Stimulated activated CD8-positive, alpha-beta memory T cell treated with anti-CD3 and anti-CD28 coated beads, Interleukin-4, amount 100 ng/mL, for 1 hour (primary cell): ENCODE results near the gene ITGB1.
A peak's percentile ranks its signal among the peaks of the same experiment; 100 is the strongest.
"Not testable (repeated sequence)": the region's sequence is repeated elsewhere in the genome, so short reads cannot be mapped to it uniquely, and the experiment has no call there.

Experiments used
- DNase-seq, 2 donors: peaks; one replicate each; pipeline ENCODE4 v3.0.0-alpha.2; 2020; ENCODE audit warnings: low read depth in 2 of 2, low spot score in 1 of 2

ITGB1 gene

DNA sequence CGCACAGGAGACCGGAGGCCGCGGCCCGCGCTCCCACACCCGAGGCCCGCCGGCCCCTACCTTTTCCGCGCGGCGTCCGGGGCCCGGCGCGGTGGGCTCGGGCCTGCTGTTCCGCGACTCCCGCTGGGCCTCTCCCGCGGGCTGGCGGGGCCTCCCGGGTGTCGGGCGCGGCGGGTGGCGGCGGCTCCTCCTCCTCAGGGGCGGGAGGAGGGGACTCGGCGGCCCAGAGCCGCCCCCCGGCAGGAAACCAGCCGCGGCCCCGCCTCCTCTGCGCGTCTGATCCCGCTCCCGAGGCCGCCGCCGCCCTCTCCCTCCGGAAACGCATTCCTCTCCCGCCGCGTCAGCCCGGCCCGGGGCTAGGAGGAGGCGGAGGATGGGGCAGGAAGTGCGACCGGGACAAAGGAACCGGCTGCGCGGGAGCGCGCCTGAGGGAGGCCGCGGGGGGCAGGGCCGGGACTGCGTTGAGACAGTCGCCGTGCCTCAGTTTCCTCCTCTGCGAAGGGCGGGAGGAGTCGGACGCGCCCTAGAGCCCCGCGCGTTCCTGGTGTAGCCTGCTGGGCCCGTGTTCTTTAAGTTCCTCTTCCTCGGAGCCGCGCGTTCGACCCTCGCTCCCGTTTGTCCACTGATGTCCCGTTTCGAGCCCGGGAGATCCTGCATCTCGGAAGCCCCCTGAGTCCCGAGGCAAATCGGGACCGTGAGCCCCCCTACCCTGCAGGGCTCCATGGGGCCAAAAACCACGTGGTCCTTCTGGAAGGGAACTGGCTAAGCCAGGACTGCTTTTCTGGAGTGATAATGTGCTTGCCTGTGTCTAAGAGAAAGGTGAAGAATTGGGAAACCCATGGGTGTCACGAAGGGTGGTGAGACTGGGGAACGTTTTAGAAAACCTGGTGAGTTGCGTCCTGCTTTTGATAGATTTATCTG is at the start of gene ITGB1:
ITGB1 (minus strand) TSS at position 146 of the 921 bp plus-strand sequence. CDS start 22,672 bp downstream, outside the sequence.
- peak; percentile 49 to 69 for DNase-seq

DNA sequence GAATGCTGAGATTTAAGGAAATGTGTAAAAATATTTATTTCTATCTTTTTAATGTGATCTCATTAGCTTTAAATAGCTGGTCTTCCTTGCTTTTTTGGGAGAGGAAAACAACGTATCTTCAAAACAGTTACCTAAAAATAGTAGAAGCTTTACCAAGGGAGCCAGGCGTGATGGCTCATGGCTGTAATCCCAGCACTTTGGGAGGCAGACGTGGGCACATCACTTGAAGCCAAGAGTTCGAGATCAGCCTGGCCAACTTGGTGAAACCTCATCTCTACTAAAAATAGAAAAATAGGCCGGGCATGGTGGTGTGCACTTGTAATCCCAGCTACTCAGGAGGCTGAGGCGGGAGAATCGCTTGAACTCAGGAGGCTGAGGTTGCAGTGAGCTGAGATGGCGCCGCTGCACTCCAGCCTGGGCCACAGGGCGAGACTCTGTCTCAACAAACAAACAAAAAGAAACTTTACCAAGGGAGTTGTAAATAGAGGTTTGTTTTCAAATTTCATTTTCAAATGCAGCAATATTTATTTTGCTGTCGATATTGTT is 48.4 kb upstream of the ITGB1 start:
- no peak for DNase-seq

DNA sequence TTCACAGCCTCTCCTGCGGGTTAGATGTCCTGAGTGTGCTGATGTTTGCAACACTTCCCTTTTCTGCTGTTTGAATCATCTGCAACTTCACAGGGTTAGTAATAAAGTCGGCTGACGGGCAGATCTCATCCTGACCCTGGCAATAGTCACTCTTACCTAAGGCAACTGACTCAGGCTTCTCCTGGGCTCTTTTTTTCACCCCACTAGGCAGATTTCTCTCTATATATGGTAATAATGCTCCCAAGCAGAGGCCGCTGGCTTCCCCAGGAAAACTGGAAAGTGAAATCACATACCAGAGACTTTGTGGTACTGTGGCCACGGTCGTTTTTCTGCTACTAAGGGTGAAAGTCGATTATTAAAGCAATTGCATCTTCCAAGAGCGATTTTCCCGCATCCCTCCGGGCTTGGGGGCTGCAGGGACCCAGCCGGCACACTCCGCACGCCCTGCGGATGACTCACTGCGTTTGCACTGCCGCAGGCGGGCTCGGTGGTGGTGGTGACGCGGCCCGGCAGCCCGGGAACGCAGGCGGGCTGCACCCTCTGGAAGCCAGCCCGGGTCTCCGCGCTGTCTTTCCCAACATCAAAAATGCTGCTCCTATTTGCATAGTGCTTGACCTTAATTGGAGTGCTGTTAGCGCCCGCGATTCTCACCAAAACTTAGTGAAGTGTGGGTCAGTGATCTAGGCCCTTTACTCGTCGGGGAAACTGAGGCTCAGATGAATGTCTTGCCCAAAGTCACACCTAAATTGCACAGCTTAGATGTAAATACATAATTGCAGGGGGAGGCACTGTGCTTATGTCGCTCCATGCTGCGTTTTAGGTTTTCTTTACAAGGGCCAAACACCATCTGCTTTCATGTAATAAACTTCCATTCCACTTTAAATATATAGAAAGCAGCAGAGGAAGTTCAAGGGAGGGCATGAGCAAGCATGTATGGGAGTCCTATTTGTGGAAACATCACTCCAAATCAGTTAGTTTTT is 47.6 kb upstream of the ITGB1 start:
- no peak for DNase-seq

DNA sequence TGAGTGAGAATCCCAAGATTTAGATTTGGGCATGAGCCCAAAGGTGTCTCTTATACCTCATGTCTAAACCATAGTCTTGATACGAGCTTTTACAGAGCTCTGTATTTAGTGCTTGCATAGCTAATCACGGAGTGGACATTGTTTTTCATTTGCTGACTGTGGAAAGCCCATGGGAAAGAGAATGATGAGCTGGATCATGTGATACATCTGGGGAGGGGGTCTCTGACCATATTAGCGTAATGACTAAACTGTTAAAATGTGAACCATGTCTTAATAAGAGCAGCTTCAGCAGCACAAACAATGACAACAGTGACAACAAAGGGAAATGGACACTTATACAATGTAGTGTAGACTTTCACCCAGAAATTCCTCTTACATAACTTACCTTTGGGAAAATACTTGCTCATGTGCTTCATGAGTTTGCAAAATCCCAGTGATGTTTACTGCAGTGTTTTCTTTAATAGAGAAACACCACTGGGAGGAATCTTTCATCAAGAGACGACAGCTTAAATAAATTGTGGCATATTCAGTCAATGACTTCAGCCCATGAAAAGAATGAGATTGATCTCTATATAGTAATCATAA is 44.0 kb upstream of the ITGB1 start:
- DNase-seq, result no peak

DNA sequence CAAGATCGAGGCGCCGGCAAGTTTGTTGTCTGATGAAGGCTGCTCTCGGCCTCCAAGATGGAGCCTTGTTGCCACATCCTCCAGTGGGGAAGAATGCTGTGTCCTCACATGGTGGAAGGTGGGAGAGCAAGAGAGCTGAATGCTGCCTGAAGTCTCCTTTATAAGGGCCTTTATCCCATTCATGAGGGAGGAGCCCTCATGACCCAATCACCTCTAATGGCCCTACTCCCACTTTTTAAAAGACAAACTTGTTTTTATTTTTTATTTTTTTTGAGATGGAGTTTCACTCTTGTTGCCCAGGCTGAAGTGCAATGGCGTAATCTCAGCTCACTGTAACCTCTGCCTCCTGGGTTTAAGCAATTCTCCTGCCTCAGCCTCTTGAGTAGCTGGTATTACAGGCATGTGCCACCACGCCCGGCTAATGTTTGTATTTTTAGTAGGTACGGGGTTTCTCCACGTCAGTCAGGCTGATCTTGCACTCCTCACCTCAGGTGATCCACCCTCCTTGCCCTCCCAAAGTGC is 40.1 kb upstream of the ITGB1 start:
- DNase-seq, result not testable (repeated sequence)

DNA sequence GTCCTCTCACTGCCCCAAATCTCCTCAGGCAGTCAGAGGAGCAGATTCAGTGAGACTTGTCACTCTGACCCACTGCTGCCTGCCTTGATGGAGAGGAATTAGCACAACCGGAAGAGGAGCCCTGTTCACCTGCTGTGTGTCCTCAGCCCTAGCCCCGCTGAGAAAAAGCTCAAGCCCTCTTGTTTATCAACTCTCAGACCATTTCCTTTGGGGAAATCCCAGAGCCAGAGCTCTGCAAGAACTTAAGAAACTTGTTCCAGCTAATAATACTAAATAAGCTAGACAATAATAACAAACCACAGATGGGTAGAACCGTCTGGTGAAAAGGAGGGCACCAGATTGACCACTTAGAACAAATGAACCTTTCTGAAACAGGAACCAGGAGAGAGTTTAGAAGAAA is 37.7 kb upstream of the ITGB1 start:
- DNase-seq, result no peak

DNA sequence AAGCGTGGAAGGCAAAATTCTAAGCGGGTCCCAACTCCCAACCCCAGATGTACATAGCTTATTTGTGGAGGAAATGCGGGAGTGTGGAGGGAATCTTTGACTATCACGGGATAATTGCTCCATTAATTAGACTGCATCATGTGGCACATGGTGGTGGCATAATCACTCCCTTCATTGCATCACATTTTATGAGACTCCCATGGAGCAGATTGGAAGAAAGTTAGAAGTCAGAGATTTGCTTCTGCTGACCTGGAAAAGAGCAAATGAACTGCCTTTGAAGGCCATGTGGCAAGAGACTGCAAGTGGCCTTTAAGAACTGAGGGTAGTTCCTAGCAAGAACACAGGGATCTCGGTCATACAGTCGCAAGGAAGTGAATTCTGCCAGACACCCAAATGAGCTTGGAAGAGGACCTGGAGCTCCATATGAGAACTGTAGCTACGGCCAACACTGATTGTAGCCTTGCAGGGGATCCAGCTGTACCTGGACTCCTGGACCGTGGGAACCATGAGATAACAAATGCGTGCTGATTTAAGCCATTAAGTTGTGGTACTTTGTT is 37.1 kb upstream of the ITGB1 start:
- no peak for DNase-seq

DNA sequence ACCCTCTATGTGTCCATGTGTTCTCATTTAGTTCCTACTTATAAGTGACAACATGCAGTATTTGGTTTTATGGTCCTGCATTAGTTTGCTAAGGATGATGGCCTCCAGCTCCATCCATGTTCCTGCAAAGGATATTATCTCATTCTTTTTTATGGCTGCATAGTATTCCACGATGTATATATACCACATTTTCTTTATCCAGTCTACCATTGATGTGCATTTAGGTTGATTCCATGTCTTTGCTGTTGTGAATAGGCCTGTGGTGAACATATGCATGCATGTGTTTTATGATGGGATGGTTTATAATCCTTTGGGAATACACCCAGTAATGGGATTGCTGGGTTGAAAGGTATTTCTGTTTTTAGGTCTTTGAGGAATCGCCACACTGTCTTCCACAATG is 36.6 kb upstream of the ITGB1 start:
- DNase-seq, result not testable (repeated sequence)

DNA sequence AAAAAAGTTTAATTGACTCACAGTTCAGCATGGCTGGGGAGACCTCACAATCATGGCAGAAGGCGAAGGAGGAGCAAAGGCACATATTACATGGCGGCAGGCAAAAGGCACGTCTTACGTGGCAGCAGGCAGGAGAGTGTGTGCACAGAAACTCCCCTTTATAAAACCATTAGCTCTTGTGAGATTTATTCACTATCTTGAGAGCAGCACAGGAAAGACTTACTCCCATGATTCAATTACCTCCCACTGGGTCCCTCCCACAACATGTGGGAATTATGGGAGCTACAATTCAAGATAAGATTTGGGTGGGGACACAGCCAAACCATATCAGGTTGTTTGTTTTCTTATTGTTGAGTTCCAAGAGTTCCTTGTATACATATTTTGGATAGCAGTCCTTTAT is 34.3 kb upstream of the ITGB1 start:
- DNase-seq, result not testable (repeated sequence)

DNA sequence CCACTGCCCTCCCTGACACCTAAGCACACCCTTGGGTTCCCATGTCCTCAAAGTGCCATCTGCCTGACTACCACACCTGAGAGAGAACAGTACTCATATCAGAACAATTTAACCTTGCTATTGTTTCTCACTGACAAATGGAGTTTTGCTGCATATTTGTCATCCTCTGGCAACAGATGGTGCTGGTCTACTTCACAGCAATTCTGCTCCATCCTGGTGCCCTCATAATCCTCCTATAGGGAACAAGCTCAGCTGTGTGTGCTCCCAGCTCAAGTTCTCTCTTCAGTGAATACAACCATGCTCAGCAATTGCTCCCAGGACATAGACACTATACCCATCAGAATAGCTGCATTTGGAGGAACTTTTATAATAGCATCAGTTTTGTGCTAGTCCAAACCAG is 32.8 kb upstream of the ITGB1 start:
- no peak for DNase-seq

DNA sequence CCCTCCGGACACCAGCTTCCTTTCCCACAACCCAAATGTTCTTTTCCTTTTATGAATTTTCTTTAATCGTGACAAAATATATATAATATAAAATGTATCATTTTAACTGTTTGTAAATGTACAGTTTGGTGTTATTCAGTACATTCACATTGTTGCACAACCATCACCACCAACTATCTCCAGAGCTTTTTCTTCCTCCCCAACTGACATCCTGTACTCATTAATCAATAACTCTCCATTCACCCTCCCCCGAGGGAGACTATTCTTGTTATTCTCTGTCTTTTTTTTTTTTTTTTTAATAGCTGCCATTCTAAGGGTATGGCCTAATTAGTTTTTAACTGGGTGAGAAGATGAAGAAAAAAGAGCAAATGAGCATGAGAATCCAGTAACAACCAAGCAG is 30.6 kb upstream of the ITGB1 start:
- DNase-seq, result no peak

DNA sequence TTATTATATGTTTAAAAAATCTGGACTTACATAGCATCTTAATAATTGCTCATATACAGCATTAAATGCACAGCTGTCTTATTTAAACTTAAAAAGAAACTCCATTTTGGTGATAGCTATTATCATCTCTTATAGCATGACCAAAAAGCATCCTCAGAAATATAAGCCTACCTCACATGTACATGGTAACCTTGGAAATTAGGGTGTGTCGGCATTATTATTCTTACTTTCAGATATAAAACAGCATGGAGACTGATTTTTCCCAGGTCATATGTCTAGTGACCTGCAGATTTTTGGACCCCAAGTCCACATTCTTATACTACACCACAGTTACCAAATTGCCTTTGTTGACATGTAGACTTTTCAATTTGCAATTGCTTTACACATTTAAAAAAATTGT is 29.1 kb upstream of the ITGB1 start:
- no peak for DNase-seq

DNA sequence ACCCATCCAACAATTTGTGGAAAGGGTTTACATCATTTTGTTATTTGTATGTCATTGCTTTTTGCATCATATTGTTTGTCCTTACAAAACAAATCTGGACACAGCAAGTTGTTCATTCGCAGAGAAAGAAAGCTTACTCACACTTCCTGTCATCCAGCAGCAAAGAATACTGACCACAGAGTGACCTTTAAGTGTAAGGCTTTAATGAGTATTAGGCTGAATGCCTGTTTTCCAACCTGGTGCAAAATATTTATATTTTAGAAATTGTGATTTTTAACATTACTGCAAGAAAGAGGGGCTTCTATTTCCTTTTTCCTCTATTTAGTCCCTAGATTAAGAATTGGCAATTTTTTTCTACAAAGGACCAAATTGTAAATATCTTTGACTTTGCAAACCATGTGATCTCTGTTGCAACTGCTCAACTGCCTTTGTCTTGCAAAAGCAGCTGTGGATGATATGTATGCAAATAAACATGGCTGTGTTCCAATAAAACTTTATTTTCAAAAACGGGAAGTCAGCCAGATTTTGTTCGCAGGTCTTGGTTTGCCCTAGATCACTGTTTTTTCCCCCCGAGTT is 27.8 kb upstream of the ITGB1 start:
- no peak for DNase-seq

DNA sequence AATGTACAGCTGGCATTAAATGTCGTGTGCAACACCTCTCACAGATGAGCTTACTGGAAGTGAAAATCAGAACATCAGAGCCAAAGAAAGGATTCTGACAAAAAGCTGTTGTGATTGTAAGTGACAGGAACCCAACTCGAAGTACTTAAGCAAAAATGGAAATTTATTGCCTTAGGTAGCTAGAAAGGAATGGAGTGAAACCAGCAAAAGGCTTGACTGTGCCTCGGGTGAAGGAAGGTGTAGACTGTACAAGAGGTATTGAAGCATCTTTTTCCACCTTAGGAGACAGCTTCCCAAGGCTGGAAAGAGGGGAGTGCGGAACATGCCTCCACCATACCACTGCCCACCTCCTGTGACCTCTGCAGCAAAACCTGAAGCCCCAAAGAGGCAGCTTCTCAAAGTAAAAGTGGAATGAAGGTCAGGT is 27.3 kb upstream of the ITGB1 start:
- DNase-seq, result no peak

DNA sequence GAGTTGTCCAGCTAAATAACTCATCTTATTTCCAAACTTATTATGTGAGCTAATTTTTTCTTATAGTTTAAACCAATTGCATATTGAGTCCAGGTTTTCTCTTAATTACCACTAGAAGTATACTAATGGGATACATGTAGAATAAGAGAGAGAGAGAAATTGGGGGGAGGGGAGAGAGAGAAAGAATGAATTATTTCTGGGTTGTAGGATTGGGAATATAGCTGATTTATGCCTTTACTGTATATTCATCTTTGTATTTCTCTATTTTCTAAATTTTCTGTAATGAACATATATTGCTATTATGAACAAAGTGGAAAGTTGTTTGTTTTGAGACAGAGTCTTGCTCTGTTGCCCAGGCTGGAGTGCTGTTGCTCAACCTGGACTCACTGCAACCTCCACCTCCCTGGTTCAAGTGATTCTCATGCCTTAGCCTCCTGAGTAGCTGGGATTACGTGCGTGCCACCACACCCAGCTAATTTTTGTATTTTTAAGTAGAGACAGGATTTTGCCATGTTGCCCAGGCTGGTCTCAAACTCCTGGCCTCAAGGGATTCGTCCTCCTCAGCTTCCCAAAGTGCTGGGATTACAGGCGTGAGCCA is 26.1 kb upstream of the ITGB1 start:
- no peak for DNase-seq

DNA sequence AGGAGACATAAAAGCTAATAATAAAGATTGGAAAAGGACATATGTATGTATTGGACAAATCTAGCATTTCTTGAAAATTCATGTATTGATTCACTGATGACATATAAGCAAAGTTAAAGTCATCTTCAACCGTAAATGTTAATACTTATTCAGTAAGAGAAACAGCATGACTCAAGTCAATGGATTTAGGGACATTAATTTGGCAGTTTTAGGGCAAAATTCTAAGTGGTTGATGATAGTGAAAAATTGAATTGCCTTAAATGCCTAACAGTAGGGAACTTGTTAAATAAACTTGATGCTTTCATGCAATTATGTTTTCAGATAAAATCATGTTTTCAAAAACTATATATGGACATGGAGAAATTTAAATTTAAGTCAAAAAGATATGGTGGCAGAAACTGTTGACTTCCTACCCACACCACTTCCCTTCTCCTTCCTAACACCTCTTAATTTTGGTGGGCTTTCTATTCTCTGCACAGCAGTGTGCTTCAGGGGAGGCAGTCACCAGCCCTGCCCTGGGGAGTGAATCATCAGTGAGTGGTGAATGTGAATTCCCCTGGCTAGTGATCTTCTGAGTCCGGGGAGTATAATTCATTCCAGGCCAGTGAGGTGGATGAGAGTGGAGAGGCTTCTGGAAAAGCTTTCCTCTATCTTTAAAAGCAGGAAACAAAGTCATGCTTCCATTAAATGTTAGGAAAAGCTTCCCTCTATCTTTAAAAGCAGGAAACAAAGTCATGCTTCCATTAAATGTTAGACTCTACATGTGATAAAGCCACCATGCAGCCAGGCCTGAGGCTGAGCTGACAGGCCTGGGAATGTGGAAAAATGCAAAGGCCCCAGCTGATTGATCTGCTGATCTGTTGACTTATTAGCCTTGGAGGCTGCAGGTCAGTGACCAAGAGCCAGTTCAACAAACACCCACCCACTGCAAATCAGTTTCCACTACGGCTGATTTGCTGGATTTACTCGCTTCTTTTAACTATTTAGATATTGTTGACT is 25.2 kb upstream of the ITGB1 start:
- DNase-seq, result no peak

DNA sequence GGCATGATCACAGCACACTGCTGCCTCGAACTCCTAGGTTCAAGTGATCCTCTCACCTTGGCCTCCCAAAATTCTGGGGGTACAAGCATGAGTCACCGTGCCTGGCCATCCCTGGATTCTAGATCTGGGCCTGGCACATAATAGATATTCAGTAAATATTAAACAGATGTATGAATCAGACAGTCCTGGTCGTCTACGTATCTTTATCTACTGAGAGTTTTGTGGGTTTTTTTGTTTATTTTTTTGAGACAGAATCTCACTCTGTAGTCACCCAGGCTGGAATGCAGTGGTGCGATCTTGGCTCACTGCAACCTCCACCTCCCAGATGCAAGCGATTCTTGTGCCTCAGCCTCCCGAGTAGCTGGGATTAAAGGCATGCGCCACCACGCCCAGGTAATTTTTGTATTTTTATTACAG is 24.3 kb upstream of the ITGB1 start:
- no peak for DNase-seq

DNA sequence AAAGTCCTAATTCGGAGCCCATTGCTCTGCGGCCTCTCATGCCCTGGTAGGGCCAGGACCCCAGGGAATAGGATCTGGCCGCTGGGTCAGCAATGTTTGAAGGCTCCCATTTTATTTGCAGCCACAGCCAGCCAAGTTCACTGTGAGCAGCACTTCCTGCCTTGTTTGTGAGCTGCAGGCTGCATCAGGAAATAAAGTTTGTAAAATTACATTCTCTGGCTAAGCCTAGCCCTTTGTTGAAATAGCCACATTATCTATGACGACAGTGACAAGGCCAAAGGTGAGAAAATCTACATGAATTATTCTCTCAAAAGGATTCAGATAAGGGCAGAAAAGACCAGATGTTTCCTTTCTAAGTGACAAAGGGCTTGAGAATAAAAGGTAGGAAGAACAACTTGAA is 23.7 kb upstream of the ITGB1 start:
- DNase-seq, result no peak
